GM18867 (cell line): Measurements from ENCODE around the gene CLN6.
"Not testable (repeated sequence)": the region's sequence is repeated elsewhere in the genome, so short reads cannot be mapped to it uniquely, and the experiment has no call there.

ENCODE experiments used
- ATAC-seq: cut with Tn5 transposase; IDR thresholded peaks from one replicate; pipeline ENCODE4 v1.9.1; 2021; ENCODE audit warnings: mild to moderate bottlenecking, moderate library complexity; ENCODE audit not compliant: unreplicated experiment

Gene CLN6

DNA sequence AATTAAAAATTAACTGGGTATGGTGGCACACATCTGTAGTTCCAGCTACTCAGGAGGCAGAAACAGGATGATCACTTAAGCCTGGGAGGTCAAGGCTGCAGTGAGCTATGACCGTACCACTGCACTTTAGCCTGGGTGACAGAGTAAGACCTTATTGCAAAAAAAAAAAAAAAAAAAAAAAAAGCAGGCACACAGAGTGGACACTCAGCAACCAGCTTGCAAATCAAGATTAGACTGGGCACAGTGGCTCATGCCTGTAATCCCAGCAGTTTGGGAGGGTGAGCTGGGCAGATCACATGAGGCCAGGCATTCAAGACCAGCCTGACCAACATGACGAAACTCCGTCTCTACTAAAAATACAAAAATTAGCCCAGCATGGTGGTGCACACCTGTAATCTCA lies 5.4 kb downstream of the CLN6 start:
- no peak for ATAC-seq

DNA sequence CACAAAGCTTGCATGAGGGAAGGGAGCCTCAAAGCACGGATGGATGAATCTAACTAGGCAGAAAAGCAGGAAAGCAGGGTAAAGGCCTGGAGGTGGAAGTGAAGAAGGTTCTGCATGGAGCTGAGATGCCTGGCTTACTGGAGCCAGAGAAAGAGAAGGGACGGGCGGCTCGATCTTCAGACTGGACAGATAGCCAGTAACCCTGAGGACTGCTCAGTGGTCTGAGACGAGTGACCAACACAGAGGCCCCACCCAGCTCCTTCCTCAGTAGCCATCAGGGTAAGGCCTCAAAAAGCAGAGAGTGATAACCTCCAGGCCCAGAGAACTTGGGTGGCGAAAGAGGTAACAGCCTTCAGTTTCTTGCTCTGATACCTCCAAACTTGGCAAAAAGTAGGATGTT lies 6.4 kb downstream of the CLN6 start:
- no peak for ATAC-seq

DNA sequence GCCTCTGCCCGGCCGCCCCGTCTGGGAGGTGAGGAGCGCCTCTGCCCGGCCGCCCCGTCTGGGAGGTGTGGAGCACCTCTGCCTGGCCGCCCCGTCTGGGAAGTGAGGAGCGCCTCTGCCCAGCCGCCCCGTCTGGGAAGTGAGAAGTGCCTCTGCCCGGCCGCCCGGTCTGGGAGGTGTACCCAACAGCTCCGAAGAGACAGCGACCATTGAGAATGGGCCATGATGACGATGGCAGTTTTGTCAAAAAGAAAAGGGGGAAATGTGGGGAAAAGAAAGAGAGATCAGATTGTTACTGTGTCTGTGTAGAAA lies 7.1 kb downstream of the CLN6 start:
- ATAC-seq: not testable (repeated sequence)

DNA sequence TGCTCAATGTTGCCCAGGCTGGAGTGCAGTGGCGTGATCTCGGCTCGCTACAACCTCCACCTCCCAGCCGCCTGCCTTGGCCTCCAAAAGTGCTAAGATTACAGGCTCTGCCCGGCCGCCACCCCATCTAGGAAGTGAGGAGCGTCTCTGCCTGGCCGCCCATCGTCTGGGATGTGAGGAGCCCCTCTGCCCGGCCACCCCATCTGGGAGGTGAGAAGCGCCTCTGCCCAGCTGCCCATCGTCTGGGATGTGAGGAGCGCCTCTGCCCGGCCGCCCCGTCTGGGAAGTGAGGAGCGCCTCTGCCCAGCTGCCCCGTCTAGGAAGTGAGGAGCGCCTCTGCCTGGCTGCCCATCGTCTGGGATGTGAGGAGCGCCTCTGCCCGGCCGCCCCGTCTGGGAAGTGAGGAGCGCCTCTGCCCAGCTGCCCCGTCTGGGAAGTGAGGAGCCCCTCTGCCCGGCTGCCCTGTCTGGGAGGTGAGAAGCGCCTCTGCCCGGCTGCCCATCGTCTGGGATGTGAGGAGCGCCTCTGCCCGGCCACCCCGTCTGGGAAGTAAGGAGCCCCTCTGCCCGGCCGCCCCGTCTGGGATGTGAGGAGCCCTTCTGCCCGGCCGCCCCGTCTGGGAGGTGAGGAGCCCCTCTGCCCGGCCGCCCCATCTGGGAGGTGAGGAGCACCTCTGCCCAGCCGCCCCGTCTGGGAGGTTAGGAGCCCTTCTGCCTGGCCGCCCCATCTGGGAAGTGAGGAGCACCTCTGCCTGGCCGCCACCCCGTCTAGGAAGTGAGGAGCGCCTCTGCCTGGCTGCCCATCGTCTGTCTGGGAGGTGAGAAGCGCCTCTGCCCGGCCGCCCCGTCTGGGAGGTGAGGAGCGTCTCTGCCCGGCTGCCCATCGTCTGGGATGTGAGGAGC lies 7.7 kb downstream of the CLN6 start:
- ATAC-seq: not testable (repeated sequence)

DNA sequence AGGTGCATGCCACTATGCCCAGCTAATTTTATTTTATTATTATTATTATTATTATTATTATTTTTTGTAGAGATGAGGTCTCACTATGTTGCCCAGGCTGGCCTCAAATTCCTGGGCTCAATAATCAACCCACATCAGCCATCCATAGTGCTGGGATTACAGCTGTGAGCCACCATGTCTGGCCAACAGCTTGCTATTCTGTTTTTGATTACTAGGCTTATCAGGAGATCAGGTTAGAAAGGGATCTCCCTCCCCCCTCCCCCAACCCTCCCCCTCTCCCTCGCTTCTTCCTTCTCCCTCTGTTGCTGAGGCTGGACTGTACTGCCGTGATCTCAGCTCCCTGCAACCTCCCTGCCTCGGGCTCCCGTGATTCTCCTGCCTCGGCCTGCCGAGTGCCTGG lies 8.6 kb downstream of the CLN6 start:
- ATAC-seq: no peak

DNA sequence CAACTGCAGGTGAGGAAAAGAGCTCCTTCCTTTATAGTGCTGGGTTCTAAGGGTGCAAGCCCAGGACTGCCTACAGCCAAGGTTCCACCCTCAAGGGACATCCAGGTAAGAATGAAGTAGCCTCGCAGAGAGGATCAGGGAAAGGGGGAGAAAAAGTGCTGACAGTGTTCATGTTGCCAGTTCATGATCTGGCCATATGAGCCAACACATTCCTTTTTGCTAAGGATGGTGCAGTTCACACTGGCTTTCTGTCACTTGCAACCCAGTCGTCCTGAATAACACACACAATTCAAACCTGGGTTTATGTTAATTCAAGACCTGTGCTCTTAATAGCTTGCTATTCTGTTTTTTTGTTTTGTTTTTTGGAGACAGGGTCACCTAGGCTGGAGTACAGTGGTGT lies 9.0 kb downstream of the CLN6 start:
- no peak for ATAC-seq

DNA sequence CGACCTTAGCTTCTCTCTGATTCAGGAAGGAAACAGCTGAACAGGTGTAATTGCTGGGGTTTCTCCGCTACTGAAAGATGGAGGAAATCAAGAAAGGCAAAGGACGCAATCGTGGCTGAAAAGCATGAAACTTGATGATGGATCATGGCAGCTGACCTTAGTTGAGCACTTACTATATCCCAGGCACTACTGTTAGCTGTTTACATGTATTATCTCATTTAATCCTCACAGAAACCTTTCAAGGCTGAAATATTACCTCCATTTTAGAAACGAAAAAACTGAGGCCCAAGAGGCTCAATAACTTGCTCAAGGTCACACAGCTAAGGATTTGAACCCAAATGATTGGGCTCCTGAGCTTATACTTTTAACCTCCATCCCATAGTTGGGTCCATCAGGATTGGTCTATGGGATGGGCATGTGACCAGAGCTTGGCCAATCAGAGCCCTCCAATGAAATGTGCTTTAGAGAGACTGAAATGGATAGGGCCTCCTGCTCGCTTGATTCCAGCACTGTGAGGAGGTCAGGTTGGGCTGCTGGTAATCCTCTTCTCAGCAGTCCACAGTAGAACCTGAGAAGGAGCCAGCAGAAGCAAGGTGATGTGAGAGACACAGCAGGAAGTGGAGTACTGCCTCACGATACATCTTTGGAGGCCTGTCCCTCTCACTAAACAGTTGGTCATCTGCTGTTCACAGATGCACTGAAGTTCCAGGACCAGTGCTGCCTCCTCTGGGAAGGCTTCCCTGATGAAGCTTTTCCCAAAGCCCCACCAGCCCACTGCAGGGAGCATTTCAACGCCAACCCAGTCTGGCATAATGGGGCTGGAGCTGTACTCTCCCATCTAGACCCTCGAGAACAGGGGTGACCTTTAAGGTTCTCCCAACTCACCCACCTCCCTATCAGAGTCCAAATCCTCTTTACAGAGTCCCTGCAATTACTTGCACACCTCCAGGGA lies 10.4 kb downstream of the CLN6 start:
- no peak for ATAC-seq

DNA sequence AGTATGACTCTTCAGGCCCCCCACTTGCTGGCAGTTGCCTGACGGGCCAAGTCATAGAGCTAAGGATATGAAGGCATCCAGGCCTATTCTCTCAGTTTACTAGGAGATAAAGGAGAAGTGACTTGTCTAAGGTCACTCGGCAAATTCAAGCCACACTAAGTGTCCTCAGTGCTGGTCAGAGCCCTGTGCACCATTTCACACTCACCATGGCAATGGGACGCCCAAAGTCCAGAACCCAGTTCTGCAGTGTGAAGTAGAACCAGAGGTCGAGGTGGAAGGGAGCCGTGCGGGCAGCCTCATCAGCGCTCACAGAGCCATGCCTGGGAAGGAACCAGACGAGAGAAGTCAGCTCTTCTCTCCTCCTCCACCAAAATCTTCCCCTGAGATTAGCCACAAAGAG lies 11.2 kb downstream of the CLN6 start:
- no peak for ATAC-seq

DNA sequence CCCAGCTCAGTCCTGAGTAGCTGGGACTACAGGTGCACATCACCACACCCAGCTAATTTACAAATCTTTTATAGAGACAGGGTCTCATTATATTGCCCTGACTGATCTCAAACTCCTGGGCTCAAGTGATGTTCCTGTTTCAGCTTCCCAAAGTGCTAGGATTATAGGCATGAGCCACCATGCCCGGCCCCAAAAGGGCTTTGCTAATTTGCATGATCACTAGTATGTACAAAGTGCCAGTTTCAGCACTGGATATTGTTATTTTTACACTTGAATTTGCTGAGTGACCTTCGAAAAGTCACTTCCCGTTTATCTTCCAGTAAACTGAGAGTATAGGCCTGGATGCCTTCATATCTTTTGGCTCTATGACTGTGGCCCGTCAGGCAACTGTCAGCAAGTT lies 12.2 kb downstream of the CLN6 start:
- ATAC-seq: no peak

DNA sequence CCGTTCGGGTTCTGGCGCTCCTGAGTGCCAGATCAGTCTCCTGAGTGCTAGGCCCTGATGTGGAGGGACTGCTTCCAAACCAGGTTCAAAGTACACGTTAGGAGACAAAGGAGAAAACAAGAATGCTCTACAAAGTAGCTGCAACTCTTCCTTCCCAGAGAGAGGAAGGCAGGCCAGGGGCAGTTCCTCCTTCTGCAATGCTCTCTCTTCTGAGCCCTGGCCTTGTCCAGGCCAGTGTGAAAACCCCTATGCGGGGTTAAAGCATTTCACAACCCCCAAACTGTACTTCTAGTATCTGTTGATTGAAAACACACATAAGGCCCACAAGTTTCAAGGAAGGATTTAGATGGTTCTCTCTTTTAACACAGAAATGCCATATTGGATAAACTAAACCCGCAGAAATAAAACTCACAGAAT lies 14.7 kb downstream of the CLN6 start:
- no peak for ATAC-seq

DNA sequence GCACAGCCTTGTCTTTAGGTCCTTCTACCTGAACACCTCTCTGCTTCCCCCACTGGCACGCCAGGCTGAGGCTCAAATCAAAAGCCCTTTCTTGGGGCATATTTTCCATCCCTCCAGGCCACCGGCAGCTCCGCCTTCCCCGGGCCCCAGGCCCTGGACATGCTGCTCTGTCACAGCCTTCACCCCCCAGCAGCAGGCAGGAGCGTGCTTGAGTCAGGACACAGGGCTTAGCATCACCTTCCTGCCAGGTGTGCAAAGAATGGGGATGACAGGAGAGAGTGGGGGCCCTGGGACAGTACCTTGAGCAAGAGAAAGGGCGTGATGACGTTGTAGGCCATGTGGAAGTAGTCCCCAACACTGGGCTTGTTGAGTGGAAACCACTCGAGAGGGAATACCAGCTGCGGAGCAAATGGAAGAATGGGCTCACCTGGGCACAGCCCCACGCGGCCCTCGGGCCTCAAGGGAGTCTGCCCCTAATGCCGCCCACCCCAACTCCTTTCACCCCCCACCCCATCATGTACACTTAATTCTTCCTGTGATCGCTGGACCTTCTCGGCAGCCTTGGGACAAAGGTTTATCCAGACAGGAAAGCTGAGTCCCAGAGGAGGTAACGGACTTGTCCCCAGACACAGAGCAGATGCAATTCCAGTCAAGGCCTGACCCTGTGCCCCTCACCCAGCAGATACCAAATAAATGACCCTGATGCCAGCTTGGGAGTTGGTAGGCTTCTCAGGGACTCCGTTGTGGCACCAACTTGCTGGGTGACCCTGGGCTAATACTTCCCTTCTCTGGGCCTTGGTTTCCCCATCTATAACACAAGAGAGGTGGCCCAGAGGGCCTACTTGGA lies 15.3 kb downstream of the CLN6 start:
- no peak for ATAC-seq

DNA sequence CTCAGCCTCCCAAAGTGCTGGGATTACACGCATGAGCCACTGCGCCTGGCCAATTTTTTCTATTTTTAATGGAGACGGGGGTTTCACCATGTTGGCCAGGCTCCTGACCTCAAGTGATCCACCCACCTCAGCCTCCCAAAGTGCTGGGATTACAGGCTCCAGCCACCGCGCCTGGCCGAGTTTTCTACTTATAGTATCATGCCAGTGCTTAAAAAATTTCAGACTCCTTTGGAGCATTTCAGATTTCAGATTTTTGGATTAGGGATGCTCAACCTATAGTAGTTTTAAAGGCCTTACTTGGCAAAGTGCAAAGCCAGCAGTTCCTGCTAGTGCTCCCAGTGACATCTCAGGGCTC lies 16.1 kb downstream of the CLN6 start:
- not testable (repeated sequence) for ATAC-seq

DNA sequence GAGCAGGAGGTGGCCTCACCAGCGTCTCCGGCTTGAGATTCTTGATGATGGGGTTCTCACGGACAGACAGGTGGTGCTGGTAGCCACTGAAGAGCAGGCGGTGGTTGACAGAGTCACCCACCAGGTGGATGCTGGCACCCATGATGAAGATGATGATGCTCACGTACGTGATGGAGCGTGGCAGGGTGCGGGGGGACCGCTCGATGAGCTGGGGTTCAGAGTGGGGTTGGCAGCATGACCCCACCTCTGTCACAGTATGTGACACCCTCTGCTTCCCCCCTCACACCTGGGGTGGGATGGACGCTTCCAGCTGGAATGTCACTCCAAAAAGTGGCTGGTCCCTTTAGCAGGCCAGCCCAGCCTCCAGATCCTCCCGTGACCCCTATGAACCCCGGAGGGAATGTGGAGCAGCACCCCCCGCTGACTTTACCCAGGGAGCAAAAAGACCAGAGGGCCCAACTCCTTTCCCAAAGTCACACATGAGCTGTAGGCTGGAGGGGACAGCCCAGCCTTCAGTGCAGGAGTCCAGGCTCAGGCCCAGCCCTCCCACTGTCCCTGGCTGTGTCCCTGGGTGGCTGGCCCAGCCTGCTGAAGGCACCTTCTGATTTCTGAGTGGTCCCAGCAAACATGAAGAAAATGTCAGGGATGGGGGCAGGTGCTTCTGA lies 17.7 kb downstream of the CLN6 start:
- ATAC-seq: no peak

DNA sequence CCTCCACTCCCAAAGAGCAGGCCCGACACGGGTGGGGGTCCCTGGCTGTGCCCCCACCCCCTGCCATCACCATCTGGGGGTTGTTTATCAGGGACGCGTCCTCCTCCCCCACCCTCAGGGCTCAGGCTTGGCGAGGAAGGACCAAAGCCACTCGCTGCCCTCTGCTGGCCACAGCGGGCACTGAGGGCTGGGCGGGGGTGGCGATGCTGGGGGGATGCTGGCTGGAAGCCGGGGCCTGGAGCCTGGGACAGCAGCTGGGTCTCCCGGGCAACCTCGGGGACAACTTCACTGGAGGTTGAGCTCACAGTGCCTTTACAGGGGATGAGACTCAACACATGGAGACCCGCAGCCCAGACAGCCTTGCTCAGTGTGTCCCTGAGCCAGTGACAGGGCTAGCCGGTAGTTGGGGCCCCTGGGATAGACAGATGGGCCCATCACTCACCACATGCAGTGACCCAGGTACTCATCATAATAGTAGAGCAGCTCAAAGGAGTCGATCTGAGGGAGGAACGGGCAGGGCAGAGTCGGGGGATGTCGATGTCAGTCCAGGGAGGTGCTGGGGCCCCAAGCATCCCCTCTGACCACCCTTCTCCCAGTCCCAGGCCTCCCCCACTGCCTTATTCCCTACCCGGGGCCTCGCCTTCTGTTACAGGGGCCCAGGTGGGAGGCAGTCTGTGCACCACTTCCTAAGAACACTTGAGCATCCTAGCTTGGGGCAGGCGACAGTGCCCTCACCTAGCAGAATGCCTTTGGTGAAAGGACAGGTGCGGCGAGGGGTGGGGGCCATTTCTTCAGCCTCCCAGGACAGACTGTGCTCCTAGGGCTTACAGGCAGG lies 18.5 kb downstream of the CLN6 start:
- no peak for ATAC-seq

DNA sequence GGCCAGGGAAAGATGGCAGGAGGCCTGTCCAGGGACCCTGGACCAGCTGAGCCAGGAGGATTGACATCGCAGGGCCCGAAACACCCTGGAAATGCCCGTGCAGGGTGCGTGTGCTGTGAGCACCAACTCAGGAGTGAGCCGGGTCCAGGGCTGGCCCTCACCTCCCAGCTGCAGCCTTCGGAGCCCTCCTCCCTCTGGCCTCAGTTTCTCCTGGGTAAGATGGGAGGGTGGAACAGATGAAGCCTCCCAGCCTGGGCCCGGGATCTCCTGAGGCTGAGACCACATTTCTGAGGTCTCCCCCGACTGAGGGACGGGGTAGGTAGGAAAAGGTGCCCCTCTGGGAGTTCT lies 19.1 kb downstream of the CLN6 start:
- no peak for ATAC-seq

DNA sequence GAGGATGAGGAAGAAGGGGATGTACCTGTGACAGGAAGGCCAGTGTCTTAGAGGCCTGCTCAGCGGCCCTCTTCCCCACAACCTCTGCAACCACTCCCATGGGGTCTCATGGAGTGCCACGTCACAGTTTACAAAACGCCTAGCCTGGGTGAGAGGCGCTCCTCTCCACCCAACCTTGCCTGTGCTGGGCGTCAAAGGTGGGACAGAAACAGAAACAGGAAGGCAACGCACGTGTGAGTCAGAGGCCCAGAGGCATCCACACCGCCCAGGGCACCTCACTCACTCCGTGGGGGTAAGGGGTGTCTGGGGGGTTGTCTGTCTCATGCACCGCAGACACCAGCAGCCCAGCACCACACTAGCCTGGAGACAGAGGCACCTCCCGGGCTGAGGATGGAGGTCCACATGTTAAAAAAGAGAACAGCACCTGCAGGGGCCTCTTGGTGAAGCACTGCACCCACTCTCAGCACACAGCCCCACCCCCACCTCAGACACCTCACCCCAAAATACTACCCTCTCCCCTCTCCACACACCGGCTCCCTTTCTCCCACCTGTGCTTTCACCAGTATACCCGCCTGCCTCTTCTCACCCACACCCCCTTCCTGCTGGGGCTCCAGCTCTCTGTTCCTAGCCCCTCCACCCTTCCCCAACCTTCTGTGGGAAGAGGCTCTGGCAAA lies 19.7 kb downstream of the CLN6 start:
- peak; percentile 61 for ATAC-seq

DNA sequence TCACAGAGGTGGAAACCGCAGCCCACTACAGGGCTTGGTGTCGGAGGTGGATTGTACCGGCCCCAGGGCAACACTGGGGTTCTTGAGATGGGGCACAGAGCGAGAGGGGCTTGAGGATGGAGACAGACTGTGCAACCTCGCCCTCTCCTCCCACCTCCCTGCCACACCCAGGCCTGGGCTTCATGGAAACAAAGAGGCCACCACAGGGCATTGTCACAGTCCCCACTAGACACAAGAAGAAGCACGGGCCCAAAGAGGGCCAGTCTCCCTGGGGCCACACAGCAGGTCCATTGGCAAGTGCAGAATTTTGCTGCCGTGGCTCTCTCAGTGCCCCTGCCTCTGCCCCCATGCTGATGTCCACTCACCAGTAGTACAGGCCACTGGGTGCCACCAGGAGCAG lies 20.3 kb downstream of the CLN6 start:
- no peak for ATAC-seq

DNA sequence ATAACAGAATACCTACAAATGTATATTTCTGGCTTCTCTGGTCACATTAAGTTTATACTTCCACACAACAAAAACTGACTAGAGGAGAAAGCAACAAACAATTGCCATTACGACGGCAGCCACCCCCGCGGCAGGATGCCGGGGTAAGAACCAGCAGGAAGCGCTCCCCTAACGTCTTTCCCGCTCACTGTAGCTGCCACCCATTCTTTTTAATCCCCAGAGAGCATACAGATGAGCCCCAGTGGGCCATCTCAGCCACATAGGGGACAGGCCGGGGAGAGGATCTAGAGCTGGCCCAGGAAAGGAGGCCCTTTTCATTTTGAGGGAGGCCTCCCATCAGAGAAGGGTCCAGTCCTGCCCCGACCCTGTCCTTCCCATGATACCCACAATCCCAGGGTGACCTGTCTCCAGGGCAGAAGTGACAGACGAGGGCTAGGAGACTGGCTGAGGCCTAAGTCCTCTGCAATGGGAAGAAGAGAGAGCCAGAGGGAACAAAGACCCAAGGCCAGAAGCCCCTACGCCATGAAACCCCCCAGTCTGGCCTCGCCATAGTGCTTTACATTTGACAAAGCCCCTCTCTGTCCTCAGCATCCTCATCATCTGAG lies 20.8 kb downstream of the CLN6 start:
- no peak for ATAC-seq

DNA sequence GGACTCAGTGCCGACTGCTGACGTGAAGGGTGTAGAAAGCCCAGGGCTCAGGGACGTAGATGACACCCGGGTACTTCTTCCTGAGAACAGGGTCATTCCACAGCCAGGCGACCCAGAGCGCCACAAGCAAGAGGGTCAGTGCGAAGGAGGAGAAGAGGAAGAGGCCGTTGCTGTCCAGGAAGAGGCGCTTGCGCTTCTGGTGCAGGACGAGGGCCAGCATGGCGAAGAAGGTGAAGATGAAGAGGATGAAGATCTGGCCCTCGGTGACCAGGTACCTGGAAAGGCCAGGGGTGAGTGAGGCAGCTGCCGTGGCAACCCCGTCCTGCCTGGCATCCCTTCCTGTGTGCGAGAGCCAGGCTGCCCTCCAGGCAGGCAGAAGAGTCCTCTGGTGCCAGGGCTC lies 21.4 kb downstream of the CLN6 start:
- no peak for ATAC-seq
